Ectodermal cell (in vitro differentiated cells): ENCODE data around the gene MEST.
A peak's percentile ranks its signal among the peaks of the same experiment; 100 is the strongest.
"Not testable (repeated sequence)": the region's sequence is repeated elsewhere in the genome, so short reads cannot be mapped to it uniquely, and the experiment has no call there.

Experiments
- H3K27ac ChIP-seq: 2 replicates; pipeline ENCODE4 v1.7.0; 2013; ENCODE audit warnings: mild to moderate bottlenecking, low read depth, low read length; ENCODE audit not compliant: insufficient read depth, poor library complexity, severe bottlenecking
- H3K27me3 ChIP-seq: 2 replicates; pipeline ENCODE4 v1.7.0; 2013; ENCODE audit warnings: mild to moderate bottlenecking, low read length; ENCODE audit not compliant: insufficient read depth, control insufficient read depth, poor library complexity, severe bottlenecking
- H3K36me3 ChIP-seq: one replicate; pipeline ENCODE4 v1.7.0; 2013; ENCODE audit warnings: low read length; ENCODE audit not compliant: control insufficient read depth, insufficient read depth
- H3K4me1 ChIP-seq: one replicate; pipeline ENCODE4 v1.7.0; 2013; ENCODE audit warnings: low read length; ENCODE audit not compliant: control insufficient read depth, insufficient read depth
- H3K4me3 ChIP-seq: 2 replicates; pipeline ENCODE4 v1.7.0; 2013; ENCODE audit warnings: low read depth, low read length, control low read depth; ENCODE audit not compliant: insufficient read depth
- H3K9me3 ChIP-seq: 2 replicates; pipeline ENCODE4 v1.7.0; 2013; ENCODE audit warnings: mild to moderate bottlenecking, low read length, moderate library complexity; ENCODE audit not compliant: control insufficient read depth
- WGBS, 2 experiments: methylation state at CpG; one replicate each; pipeline ENCODE4 v1.1.7; 2013; ENCODE audit warnings: missing lambda C conversion rate in 2 of 2; 5-methylcytosine and 5-hydroxymethylcytosine counted together

The MEST gene

GRCh38 chr7:130492523-130493274, 814 bp downstream of the MEST start:
- WGBS, 2 experiments, result 52 to 57% methylated on average over 50 of the region's 50 CpGs
- H3K36me3 ChIP-seq, result no peaks in the 10 kb centered on the region
- no peaks in the 10 kb centered on the region for H3K27me3 ChIP-seq
- peak overlapping the region; percentile 63 for H3K4me3 ChIP-seq
- no peaks in the 10 kb centered on the region for H3K9me3 ChIP-seq
- H3K4me1 ChIP-seq, result peaks cover 7% of the 10 kb centered on the region
- H3K27ac ChIP-seq, result no peak overlapping the region

GRCh38 chr7:130493275-130493873, 1.5 kb downstream of the MEST start:
- Histone ChIP-seq H3K36me3 (no peaks in the 10 kb centered on the region), H3K4me3 (peak overlapping the region; percentile 63)
- WGBS, 2 experiments, result 48% methylated on average over 13 of the region's 13 CpGs

GRCh38 chr7:130494431-130494858, 2.6 kb downstream of the MEST start:
- Histone ChIP-seq H3K9me3 (no peaks in the 10 kb centered on the region), H3K27ac (no peak overlapping the region)
- WGBS, 2 experiments, result 94 to 100% methylated on average over 2 of the region's 2 CpGs

More at GRCh38 chr7:130493275-130493873, 1.5 kb downstream of the MEST start:
- Histone ChIP-seq H3K27me3 (no peaks in the 10 kb centered on the region), H3K9me3 (no peaks in the 10 kb centered on the region), H3K27ac (no peak overlapping the region), H3K4me1 (peaks cover 7% of the 10 kb centered on the region)

DNA sequence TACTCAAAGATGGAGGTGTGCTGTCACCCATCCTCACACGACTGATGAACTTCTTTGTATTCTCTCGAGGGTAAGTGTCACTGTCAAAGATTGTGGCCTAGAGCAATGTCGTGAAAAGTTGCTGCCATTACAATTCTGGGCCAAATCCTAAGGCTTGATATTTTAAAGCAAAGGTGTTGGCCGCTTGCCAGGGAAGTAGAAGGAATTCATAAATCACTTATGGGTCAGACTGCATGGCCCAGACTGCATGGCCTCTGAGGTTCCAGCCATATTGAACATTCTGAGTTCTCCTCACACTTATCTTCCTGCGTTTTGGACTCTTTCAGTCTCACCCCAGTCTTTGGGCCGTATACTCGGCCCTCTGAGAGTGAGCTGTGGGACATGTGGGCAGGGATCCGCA, 8.6 kb downstream of the MEST start:
- Histone ChIP-seq H3K4me1 (no peaks in the 10 kb centered on the region), H3K4me3 (no peak overlapping the region), H3K27ac (no peak overlapping the region), H3K36me3 (peaks cover 47% of the 10 kb centered on the region), H3K9me3 (no peaks in the 10 kb centered on the region), H3K27me3 (no peaks in the 10 kb centered on the region)
- WGBS, 2 experiments, result 94 to 95% methylated on average over 8 of the region's 8 CpGs

More at GRCh38 chr7:130494431-130494858, 2.6 kb downstream of the MEST start:
- Histone ChIP-seq H3K4me1 (peaks cover 3% of the 10 kb centered on the region), H3K27me3 (no peaks in the 10 kb centered on the region), H3K4me3 (peak overlapping the region; percentile 63), H3K36me3 (peaks cover 7% of the 10 kb centered on the region)

- WGBS, 2 experiments, result 86 to 93% methylated on average over 1 of the region's 2 CpGs
- Histone ChIP-seq H3K36me3 (peaks cover 51% of the 10 kb centered on the region), H3K27me3 (no peaks in the 10 kb centered on the region), H3K4me1 (no peaks in the 10 kb centered on the region), H3K27ac (no peak overlapping the region), H3K4me3 (no peak overlapping the region), H3K9me3 (no peaks in the 10 kb centered on the region)
These were observed 9.0 kb downstream of the MEST start for GRCh38 chr7:130500910-130501309.

GRCh38 chr7:130505753-130506152, 13.9 kb downstream of the MEST start:
- H3K36me3 ChIP-seq, result peaks cover 42% of the 10 kb centered on the region
- no peaks in the 10 kb centered on the region for H3K9me3 ChIP-seq
- H3K4me3 ChIP-seq, result no peak overlapping the region
- no peaks in the 10 kb centered on the region for H3K4me1 ChIP-seq
- no peak overlapping the region for H3K27ac ChIP-seq
- H3K27me3 ChIP-seq, result no peaks in the 10 kb centered on the region

DNA sequence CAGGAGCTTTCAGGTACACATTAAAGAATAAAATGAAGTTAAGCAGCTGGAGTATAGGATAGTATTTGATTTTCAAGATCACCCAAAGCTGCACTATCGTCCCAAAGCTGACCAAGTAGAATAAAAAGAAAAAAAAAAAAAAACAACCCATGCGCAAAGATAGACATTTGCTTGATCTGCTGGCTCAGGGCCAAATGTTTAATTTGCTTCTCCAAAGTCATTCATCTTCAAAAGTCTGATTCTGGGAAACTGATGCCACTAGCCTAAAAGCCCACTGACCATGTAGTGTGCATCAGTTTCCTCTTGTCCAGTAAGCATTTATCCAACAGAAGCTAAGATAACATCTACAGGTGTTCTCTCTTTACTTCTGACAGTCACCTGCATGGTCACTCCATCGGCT, 14.5 kb downstream of the MEST start:
- H3K27me3 ChIP-seq, result no peaks in the 10 kb centered on the region
- no peaks in the 10 kb centered on the region for H3K9me3 ChIP-seq
- WGBS, 2 experiments, result 93 to 96% methylated on average over 3 of the region's 3 CpGs
- H3K27ac ChIP-seq, result no peak overlapping the region
- H3K4me1 ChIP-seq, result no peaks in the 10 kb centered on the region
- peaks cover 38% of the 10 kb centered on the region for H3K36me3 ChIP-seq
- no peak overlapping the region for H3K4me3 ChIP-seq

- peaks cover 10% of the 10 kb centered on the region for H3K36me3 ChIP-seq
- H3K4me1 ChIP-seq, H3K9me3 ChIP-seq, H3K27me3 ChIP-seq, H3K27ac ChIP-seq, H3K4me3 ChIP-seq: not testable (repeated sequence)
- WGBS, 2 experiments, result 89 to 91% methylated on average over 3 of the region's 3 CpGs
These were observed 20.2 kb downstream of the MEST start for GRCh38 chr7:130512038-130512437.

GRCh38 chr7:130513447-130513846, 21.6 kb downstream of the MEST start:
- H3K27ac ChIP-seq, result no peak overlapping the region
- WGBS, 2 experiments, result 96 to 100% methylated on average over 1 of the region's 1 CpG
- no peaks in the 10 kb centered on the region for H3K9me3 ChIP-seq
- no peaks in the 10 kb centered on the region for H3K27me3 ChIP-seq
- H3K4me1 ChIP-seq, result peaks cover 3% of the 10 kb centered on the region
- H3K4me3 ChIP-seq, result no peak overlapping the region
- H3K36me3 ChIP-seq, result peaks cover 10% of the 10 kb centered on the region

GRCh38 chr7:130515315-130516040, 23.6 kb downstream of the MEST start:
- no peaks in the 10 kb centered on the region for H3K36me3 ChIP-seq
- no peak overlapping the region for H3K27ac ChIP-seq
- WGBS, 2 experiments, result 84 to 91% methylated on average over 3 of the region's 3 CpGs
- peaks cover 3% of the 10 kb centered on the region for H3K4me1 ChIP-seq
- no peaks in the 10 kb centered on the region for H3K9me3 ChIP-seq
- H3K27me3 ChIP-seq, result no peaks in the 10 kb centered on the region
- H3K4me3 ChIP-seq, result no peak overlapping the region
